Osteocyte (in vitro differentiated cells): ENCODE measurements around the gene BEAN1. TPM values are rescaled to one million over a fixed set of nuclear protein-coding genes. Genes with fewer than 3 reads are reported as not detected.

ENCODE experiments used
- DNase-seq: peaks from one replicate; pipeline ENCODE4 v3.0.0; 2021; ENCODE audit warnings: mixed read lengths; ENCODE audit not compliant: unreplicated experiment; ENCODE audit errors: extremely low spot score
- H3K27ac Mint-ChIP-seq: one replicate; pipeline ENCODE4 v1.8.0; 2021; ENCODE audit warnings: mild to moderate bottlenecking, mixed read lengths; ENCODE audit not compliant: unreplicated experiment
- H3K27me3 Mint-ChIP-seq: one replicate; pipeline ENCODE4 v1.8.0; 2021; ENCODE audit warnings: mixed read lengths; ENCODE audit not compliant: unreplicated experiment
- H3K36me3 Mint-ChIP-seq: one replicate; pipeline ENCODE4 v1.8.0; 2021; ENCODE audit warnings: mixed read lengths; ENCODE audit not compliant: unreplicated experiment
- H3K4me1 Mint-ChIP-seq: one replicate; pipeline ENCODE4 v1.8.0; 2021; ENCODE audit warnings: mixed read lengths; ENCODE audit not compliant: unreplicated experiment
- H3K4me3 Mint-ChIP-seq: one replicate; pipeline ENCODE4 v1.8.0; 2021; ENCODE audit warnings: mild to moderate bottlenecking, moderate library complexity, mixed read lengths; ENCODE audit not compliant: unreplicated experiment
- H3K9me3 Mint-ChIP-seq: one replicate; pipeline ENCODE4 v1.8.0; 2021; ENCODE audit warnings: mixed read lengths; ENCODE audit not compliant: unreplicated experiment
- total RNA-seq: library from RNA; stranded (reverse); gene quantifications from 2 replicates; pipeline ENCODE4 v1.2.1, GENCODE V29; 2021
- TF ChIP-seq, protein P1 (sequence below): fragments of 200-600 bp; sonication (generic); IDR thresholded peaks from 2 replicates; pipeline ENCODE4 v1.5.0; 2021; ENCODE audit warnings: antibody characterized with exemption, mild to moderate bottlenecking, moderate library complexity

Gene BEAN1
- total RNA-seq, 1 donor from 2014 or later = 0.97 TPM

DNA sequence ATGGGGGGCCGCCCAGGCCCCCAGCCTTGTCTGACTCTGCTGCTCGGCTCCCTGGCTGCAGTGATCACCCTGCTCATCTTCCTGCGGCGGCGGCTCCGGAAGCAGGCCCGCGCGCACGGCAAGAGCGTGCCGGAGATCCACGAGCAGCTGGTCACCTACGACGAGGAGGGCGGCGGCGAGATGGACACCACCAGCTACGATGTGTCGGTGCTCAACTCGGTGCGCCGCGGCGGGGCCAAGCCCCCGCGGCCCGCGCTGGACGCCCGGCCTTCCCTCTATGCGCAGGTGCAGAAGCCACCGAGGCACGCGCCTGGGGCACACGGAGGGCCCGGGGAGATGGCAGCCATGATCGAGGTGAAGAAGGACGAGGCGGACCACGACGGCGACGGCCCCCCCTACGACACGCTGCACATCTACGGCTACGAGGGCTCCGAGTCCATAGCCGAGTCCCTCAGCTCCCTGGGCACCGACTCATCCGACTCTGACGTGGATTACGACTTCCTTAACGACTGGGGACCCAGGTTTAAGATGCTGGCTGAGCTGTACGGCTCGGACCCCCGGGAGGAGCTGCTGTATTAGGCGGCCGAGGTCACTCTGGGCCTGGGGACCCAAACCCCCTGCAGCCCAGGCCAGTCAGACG is 24.4 kb upstream of the BEAN1 start:
- Mint-ChIP-seq H3K4me1 (peaks cover 13% of the 10 kb centered on the region), H3K27me3 (peaks cover 18% of the 10 kb centered on the region), H3K9me3 (peaks cover 6% of the 10 kb centered on the region), H3K27ac (no peak overlapping the region), H3K4me3 (no peak overlapping the region), H3K36me3 (no peaks in the 10 kb centered on the region)
- DNase-seq = peak; percentile 83
- TF ChIP-seq, protein P1, sequence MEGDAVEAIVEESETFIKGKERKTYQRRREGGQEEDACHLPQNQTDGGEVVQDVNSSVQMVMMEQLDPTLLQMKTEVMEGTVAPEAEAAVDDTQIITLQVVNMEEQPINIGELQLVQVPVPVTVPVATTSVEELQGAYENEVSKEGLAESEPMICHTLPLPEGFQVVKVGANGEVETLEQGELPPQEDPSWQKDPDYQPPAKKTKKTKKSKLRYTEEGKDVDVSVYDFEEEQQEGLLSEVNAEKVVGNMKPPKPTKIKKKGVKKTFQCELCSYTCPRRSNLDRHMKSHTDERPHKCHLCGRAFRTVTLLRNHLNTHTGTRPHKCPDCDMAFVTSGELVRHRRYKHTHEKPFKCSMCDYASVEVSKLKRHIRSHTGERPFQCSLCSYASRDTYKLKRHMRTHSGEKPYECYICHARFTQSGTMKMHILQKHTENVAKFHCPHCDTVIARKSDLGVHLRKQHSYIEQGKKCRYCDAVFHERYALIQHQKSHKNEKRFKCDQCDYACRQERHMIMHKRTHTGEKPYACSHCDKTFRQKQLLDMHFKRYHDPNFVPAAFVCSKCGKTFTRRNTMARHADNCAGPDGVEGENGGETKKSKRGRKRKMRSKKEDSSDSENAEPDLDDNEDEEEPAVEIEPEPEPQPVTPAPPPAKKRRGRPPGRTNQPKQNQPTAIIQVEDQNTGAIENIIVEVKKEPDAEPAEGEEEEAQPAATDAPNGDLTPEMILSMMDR = no peak

DNA sequence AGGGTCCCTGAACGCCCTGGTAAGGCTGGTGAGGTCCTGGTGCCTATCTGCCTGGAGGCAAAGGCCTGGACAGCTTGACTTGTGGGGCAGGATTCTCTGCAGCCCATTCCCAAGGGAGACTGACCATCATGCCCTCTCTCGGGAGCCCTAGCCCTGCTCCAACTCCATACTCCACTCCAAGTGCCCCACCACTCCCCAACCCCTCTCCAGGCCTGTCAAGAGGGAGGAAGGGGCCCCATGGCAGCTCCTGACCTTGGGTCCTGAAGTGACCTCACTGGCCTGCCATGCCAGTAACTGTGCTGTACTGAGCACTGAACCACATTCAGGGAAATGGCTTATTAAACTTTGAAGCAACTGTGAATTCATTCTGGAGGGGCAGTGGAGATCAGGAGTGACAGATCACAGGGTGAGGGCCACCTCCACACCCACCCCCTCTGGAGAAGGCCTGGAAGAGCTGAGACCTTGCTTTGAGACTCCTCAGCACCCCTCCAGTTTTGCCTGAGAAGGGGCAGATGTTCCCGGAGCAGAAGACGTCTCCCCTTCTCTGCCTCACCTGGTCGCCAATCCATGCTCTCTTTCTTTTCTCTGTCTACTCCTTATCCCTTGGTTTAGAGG is 23.5 kb upstream of the BEAN1 start:
- TF ChIP-seq, protein P1 = no peak
- Mint-ChIP-seq H3K4me1 (peaks cover 22% of the 10 kb centered on the region), H3K27me3 (peaks cover 18% of the 10 kb centered on the region), H3K27ac (no peak overlapping the region), H3K4me3 (no peak overlapping the region), H3K9me3 (peaks cover 6% of the 10 kb centered on the region), H3K36me3 (no peaks in the 10 kb centered on the region)
- peak; percentile 67 for DNase-seq

DNA sequence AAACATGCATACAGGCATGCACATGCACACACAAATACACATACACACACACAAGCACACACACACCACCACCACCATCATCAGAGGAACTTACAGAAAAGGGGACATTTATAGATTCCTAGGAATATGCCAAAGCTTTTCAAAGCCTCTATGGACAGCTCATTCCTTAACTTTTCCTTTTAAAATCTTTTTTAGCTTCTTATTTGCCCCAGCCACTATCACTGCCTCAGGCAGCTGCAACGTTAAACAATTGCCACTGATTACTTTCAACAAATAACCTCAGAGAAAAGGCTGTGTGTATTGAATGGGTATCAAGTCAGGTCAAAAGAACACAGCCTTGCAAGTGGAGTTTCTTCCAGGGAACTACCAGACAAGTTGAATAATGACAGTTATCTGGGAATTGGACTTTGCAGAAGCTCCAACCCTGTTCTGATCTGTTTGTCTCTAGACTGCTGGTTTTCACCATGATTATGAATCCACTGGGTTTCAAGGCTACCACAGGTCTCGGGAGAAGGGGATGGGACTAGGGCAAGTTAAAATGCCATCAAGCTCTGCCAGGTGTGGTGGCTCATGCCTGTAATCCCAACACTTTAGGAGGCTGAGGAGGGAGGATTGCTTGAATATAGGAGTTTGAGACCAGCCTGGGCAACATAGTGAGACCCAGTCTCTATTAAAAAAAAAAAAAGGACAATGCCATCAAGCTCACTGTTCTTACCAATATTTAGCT is 21.9 kb upstream of the BEAN1 start:
- Mint-ChIP-seq H3K27me3 (peaks cover 18% of the 10 kb centered on the region), H3K36me3 (no peaks in the 10 kb centered on the region), H3K4me3 (no peak overlapping the region), H3K27ac (no peak overlapping the region), H3K4me1 (peaks cover 31% of the 10 kb centered on the region), H3K9me3 (peaks cover 6% of the 10 kb centered on the region)
- TF ChIP-seq, protein P1 = no peak
- peak; percentile 7 for DNase-seq

DNA sequence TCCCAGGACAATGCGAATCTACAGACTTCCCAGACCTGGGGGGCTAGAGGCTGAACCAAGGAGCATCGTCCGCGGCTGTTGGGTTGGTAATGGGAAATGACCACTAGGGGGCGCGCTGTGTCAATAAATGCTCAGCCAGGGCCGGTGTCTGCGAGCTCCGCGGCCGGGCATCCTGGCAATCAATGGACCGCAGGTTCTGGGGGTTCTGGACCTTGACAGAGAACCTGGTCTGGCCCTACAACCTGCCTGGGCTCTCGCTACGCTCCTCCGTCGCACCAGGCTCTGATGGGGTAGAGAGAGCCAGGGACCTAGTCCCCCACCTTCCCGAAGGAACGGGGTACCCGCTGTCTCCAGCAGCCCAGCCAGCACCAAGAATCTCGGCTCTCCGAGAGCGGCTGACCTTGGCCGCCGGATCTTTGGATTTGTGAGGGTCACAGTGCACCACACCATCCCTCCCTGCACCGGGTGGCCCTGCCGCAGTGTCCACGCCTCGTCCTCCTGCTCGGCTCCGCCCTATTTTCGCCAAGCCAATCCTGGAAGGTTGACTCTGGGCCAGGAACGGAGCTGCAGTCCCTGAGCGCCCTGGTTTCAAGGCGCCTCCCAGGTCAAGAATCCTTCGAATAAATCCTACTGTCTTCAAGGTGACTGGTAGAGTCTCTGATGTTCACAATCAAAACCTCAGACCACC is 20.4 kb upstream of the BEAN1 start:
- peak; percentile 94 for DNase-seq
- Mint-ChIP-seq H3K27ac (peak overlapping the region; percentile 56), H3K27me3 (peaks cover 18% of the 10 kb centered on the region)

More for the DNA sequence above, 20.4 kb upstream of the BEAN1 start:
- H3K36me3 Mint-ChIP-seq = no peaks in the 10 kb centered on the region
- H3K9me3 Mint-ChIP-seq = peaks cover 12% of the 10 kb centered on the region
- TF ChIP-seq, protein P1 = peak; percentile 89
- peaks cover 26% of the 10 kb centered on the region for H3K4me1 Mint-ChIP-seq
- H3K4me3 Mint-ChIP-seq = peak overlapping the region; percentile 77
